Measurements from ENCODE around the gene DPP4.
"Not testable (repeated sequence)": the region's sequence is repeated elsewhere in the genome, so short reads cannot be mapped to it uniquely, and the experiment has no call there.

DPP4 gene

GRCh38 chr2:162053808-162054155, 20.2 kb downstream of the DPP4 start:
- Histone ChIP-seq H3K27me3 (ENCODE audit: insufficient read depth, low read length) (no peaks in the 10 kb centered on the region), H3K4me1 (ENCODE audit: insufficient read depth, low read length) (no peaks in the 10 kb centered on the region), H3K4me3 (ENCODE audit: low read length) (no peak overlapping the region), H3K9me3 (ENCODE audit: insufficient read depth, low read depth, low read length) (peaks cover 2% of the 10 kb centered on the region; the same call in 1 of the 2 replicates), H3K27ac (ENCODE audit: low read depth, low read length) (no peak overlapping the region), H3K9ac (ENCODE audit: low read depth, low read length) (no peak overlapping the region), H3K36me3 (ENCODE audit: insufficient read depth, low read length) (no peaks in the 10 kb centered on the region)
- 95% methylated on average over 4 of the region's 4 CpGs for WGBS

- Histone ChIP-seq H3K9me3 (ENCODE audit: insufficient read depth, low read depth, low read length) (peaks cover 2% of the 10 kb centered on the region; the same call in 1 of the 2 replicates), H3K9ac (ENCODE audit: low read depth, low read length) (no peak overlapping the region), H3K4me1 (ENCODE audit: insufficient read depth, low read length) (no peaks in the 10 kb centered on the region), H3K27ac (ENCODE audit: low read depth, low read length) (no peak overlapping the region), H3K27me3 (ENCODE audit: insufficient read depth, low read length) (no peaks in the 10 kb centered on the region), H3K36me3 (ENCODE audit: insufficient read depth, low read length) (no peaks in the 10 kb centered on the region), H3K4me3 (ENCODE audit: low read length) (no peak overlapping the region)
- WGBS: 97% methylated on average over 6 of the region's 6 CpGs
Observed at GRCh38 chr2:162053066-162053807, 20.8 kb downstream of the DPP4 start.

- Histone ChIP-seq H3K9me3 (ENCODE audit: insufficient read depth, low read depth, low read length) (no peaks in the 10 kb centered on the region), H3K4me1 (ENCODE audit: insufficient read depth, low read length) (no peaks in the 10 kb centered on the region), H3K27me3 (ENCODE audit: insufficient read depth, low read length) (no peaks in the 10 kb centered on the region), H3K4me3 (ENCODE audit: low read length) (no peak overlapping the region), H3K36me3 (ENCODE audit: insufficient read depth, low read length) (no peaks in the 10 kb centered on the region), H3K9ac (ENCODE audit: low read depth, low read length) (no peak overlapping the region), H3K27ac (ENCODE audit: low read depth, low read length) (no peak overlapping the region)
- WGBS: 94% methylated on average over 8 of the region's 8 CpGs
Observed at GRCh38 chr2:162050513-162050961, 23.5 kb downstream of the DPP4 start.

GRCh38 chr2:162049089-162049488, 24.9 kb downstream of the DPP4 start:
- H3K27me3 ChIP-seq (ENCODE audit: insufficient read depth, low read length); H3K4me3 ChIP-seq (ENCODE audit: low read length): not testable (repeated sequence)

GRCh38 chr2:162044586-162044985, 29.4 kb downstream of the DPP4 start:
- H3K4me1 ChIP-seq (ENCODE audit: insufficient read depth, low read length): no peaks in the 10 kb centered on the region
- no peak overlapping the region for H3K4me3 ChIP-seq (ENCODE audit: low read length)
- H3K9ac ChIP-seq (ENCODE audit: low read depth, low read length): no peak overlapping the region
- H3K27ac ChIP-seq (ENCODE audit: low read depth, low read length): no peak overlapping the region
- H3K27me3 ChIP-seq (ENCODE audit: insufficient read depth, low read length): no peaks in the 10 kb centered on the region
- H3K36me3 ChIP-seq (ENCODE audit: insufficient read depth, low read length): no peaks in the 10 kb centered on the region
- WGBS: 92% methylated on average over 2 of the region's 4 CpGs
- H3K9me3 ChIP-seq (ENCODE audit: insufficient read depth, low read depth, low read length): no peaks in the 10 kb centered on the region

More at GRCh38 chr2:162049089-162049488, 24.9 kb downstream of the DPP4 start:
- 94% methylated on average over 3 of the region's 3 CpGs for WGBS
- H3K36me3 ChIP-seq (ENCODE audit: insufficient read depth, low read length); H3K27ac ChIP-seq (ENCODE audit: low read depth, low read length); H3K4me1 ChIP-seq (ENCODE audit: insufficient read depth, low read length); H3K9me3 ChIP-seq (ENCODE audit: insufficient read depth, low read depth, low read length); H3K9ac ChIP-seq (ENCODE audit: low read depth, low read length): not testable (repeated sequence)

- H3K9me3 ChIP-seq (ENCODE audit: insufficient read depth, low read depth, low read length): no peaks in the 10 kb centered on the region
- H3K36me3 ChIP-seq (ENCODE audit: insufficient read depth, low read length): no peaks in the 10 kb centered on the region
- no peak overlapping the region for H3K9ac ChIP-seq (ENCODE audit: low read depth, low read length)
- H3K4me3 ChIP-seq (ENCODE audit: low read length): no peak overlapping the region
- 95% methylated on average over 8 of the region's 8 CpGs for WGBS
- peaks cover 5% of the 10 kb centered on the region for H3K4me1 ChIP-seq (ENCODE audit: insufficient read depth, low read length)
- H3K27me3 ChIP-seq (ENCODE audit: insufficient read depth, low read length): no peaks in the 10 kb centered on the region
- H3K27ac ChIP-seq (ENCODE audit: low read depth, low read length): no peak overlapping the region
Observed at GRCh38 chr2:162043132-162043531, 30.9 kb downstream of the DPP4 start.

- Histone ChIP-seq H3K27me3 (ENCODE audit: insufficient read depth, low read length) (no peaks in the 10 kb centered on the region), H3K4me3 (ENCODE audit: low read length) (no peak overlapping the region), H3K9ac (ENCODE audit: low read depth, low read length) (no peak overlapping the region), H3K9me3 (ENCODE audit: insufficient read depth, low read depth, low read length) (no peaks in the 10 kb centered on the region), H3K36me3 (ENCODE audit: insufficient read depth, low read length) (no peaks in the 10 kb centered on the region), H3K27ac (ENCODE audit: low read depth, low read length) (no peak overlapping the region), H3K4me1 (ENCODE audit: insufficient read depth, low read length) (peaks cover 22% of the 10 kb centered on the region)
- WGBS: 95% methylated on average over 1 of the region's 1 CpG
Observed at GRCh38 chr2:162041485-162041884, 32.5 kb downstream of the DPP4 start.

- Histone ChIP-seq H3K9ac (ENCODE audit: low read depth, low read length) (no peak overlapping the region), H3K4me1 (ENCODE audit: insufficient read depth, low read length) (peaks cover 25% of the 10 kb centered on the region), H3K4me3 (ENCODE audit: low read length) (no peak overlapping the region), H3K27ac (ENCODE audit: low read depth, low read length) (no peak overlapping the region), H3K36me3 (ENCODE audit: insufficient read depth, low read length) (no peaks in the 10 kb centered on the region), H3K27me3 (ENCODE audit: insufficient read depth, low read length) (no peaks in the 10 kb centered on the region), H3K9me3 (ENCODE audit: insufficient read depth, low read depth, low read length) (no peaks in the 10 kb centered on the region)
Observed at GRCh38 chr2:162038725-162039124, 35.3 kb downstream of the DPP4 start.

- WGBS: 36% methylated on average over 1 of the region's 1 CpG
- Histone ChIP-seq H3K9ac (ENCODE audit: low read depth, low read length) (no peak overlapping the region), H3K4me1 (ENCODE audit: insufficient read depth, low read length) (peaks cover 25% of the 10 kb centered on the region), H3K27ac (ENCODE audit: low read depth, low read length) (peak overlapping the region; percentile 78; the same call in 1 of the 2 replicates), H3K36me3 (ENCODE audit: insufficient read depth, low read length) (no peaks in the 10 kb centered on the region), H3K27me3 (ENCODE audit: insufficient read depth, low read length) (no peaks in the 10 kb centered on the region), H3K9me3 (ENCODE audit: insufficient read depth, low read depth, low read length) (no peaks in the 10 kb centered on the region), H3K4me3 (ENCODE audit: low read length) (no peak overlapping the region)
Observed at GRCh38 chr2:162037886-162038285, 36.1 kb downstream of the DPP4 start.

GRCh38 chr2:162037028-162037795, 36.8 kb downstream of the DPP4 start:
- H3K9me3 ChIP-seq (ENCODE audit: insufficient read depth, low read depth, low read length): no peaks in the 10 kb centered on the region
- H3K4me1 ChIP-seq (ENCODE audit: insufficient read depth, low read length): peaks cover 25% of the 10 kb centered on the region
- no peak overlapping the region for H3K9ac ChIP-seq (ENCODE audit: low read depth, low read length)
- 13% methylated on average over 1 of the region's 3 CpGs for WGBS
- H3K27me3 ChIP-seq (ENCODE audit: insufficient read depth, low read length): no peaks in the 10 kb centered on the region
- peak overlapping the region; percentile 78 for H3K27ac ChIP-seq (ENCODE audit: low read depth, low read length)
- no peaks in the 10 kb centered on the region for H3K36me3 ChIP-seq (ENCODE audit: insufficient read depth, low read length)
- H3K4me3 ChIP-seq (ENCODE audit: low read length): peak overlapping the region; percentile 15; the same call in 1 of the 2 replicates

- no peaks in the 10 kb centered on the region for H3K9me3 ChIP-seq (ENCODE audit: insufficient read depth, low read depth, low read length)
- no peak overlapping the region for H3K27ac ChIP-seq (ENCODE audit: low read depth, low read length)
- no peaks in the 10 kb centered on the region for H3K27me3 ChIP-seq (ENCODE audit: insufficient read depth, low read length)
- no peak overlapping the region for H3K9ac ChIP-seq (ENCODE audit: low read depth, low read length)
- H3K4me1 ChIP-seq (ENCODE audit: insufficient read depth, low read length): peaks cover 25% of the 10 kb centered on the region
- 95% methylated on average over 3 of the region's 3 CpGs for WGBS
- H3K36me3 ChIP-seq (ENCODE audit: insufficient read depth, low read length): no peaks in the 10 kb centered on the region
- no peak overlapping the region for H3K4me3 ChIP-seq (ENCODE audit: low read length)
Observed at GRCh38 chr2:162035981-162036380, 38.0 kb downstream of the DPP4 start.

All from HUES64 (cell line).